HG03025 (cell line): ENCODE data around the gene NDE1.
"Not testable (repeated sequence)": the region's sequence is repeated elsewhere in the genome, so short reads cannot be mapped to it uniquely, and the experiment has no call there.

ENCODE experiments used
- ATAC-seq: cut with Tn5 transposase; IDR thresholded peaks from one replicate; pipeline ENCODE4 v1.9.1; 2021; ENCODE audit warnings: mild to moderate bottlenecking, moderate library complexity; ENCODE audit not compliant: unreplicated experiment, low FRiP score

The NDE1 gene

GRCh38 chr16:15620611-15621195 is 29.3 kb upstream of the NDE1 start:
- no peak for ATAC-seq

GRCh38 chr16:15621456-15621855 is 28.6 kb upstream of the NDE1 start:
- ATAC-seq, result no peak

- no peak for ATAC-seq
These were observed 28.2 kb upstream of the NDE1 start for GRCh38 chr16:15621889-15622288.

GRCh38 chr16:15631730-15632409 is 18.2 kb upstream of the NDE1 start:
- no peak for ATAC-seq

- no peak for ATAC-seq
These were observed 14.1 kb upstream of the NDE1 start for GRCh38 chr16:15635926-15636325.

- ATAC-seq, result no peak
These were observed 13.6 kb upstream of the NDE1 start for GRCh38 chr16:15636392-15636873.

- ATAC-seq, result no peak
These were observed 10.9 kb upstream of the NDE1 start for GRCh38 chr16:15639061-15639568.

- no peak for ATAC-seq
These were observed 9.1 kb upstream of the NDE1 start for GRCh38 chr16:15640966-15641365.

- ATAC-seq, result no peak
These were observed 8.1 kb upstream of the NDE1 start for GRCh38 chr16:15641753-15642556.

- ATAC-seq, result peak; percentile 40
These were observed 7.4 kb upstream of the NDE1 start for GRCh38 chr16:15642557-15643047.

GRCh38 chr16:15643048-15643945 is 6.7 kb upstream of the NDE1 start, which contains the start of gene MARF1:
MARF1 (minus strand) TSS chr16:15643154; CDS start chr16:15639233, 3,921 bp downstream.
- ATAC-seq, result peak; percentile 52

- no peak for ATAC-seq
These were observed 6.1 kb upstream of the NDE1 start for GRCh38 chr16:15643946-15644250.

GRCh38 chr16:15644267-15644961 is 5.6 kb upstream of the NDE1 start:
- no peak for ATAC-seq

- not testable (repeated sequence) for ATAC-seq
These were observed 5.0 kb upstream of the NDE1 start for GRCh38 chr16:15644962-15645465.

- ATAC-seq, result not testable (repeated sequence)
These were observed 3.3 kb upstream of the NDE1 start for GRCh38 chr16:15646557-15647293.

GRCh38 chr16:15647294-15648014 is 2.6 kb upstream of the NDE1 start:
- no peak for ATAC-seq

- no peak for ATAC-seq
These were observed 1.8 kb upstream of the NDE1 start for GRCh38 chr16:15648135-15648730.

- ATAC-seq, result not testable (repeated sequence)
These were observed 734 bp upstream of the NDE1 start for GRCh38 chr16:15649311-15649710.
